HEK293 (cell line): ENCODE data around the gene ZNF467.

Source experiments
- CTCF ChIA-PET: fragments of 350-600 bp; formaldehyde crosslinking; extraction: SDS; loops from one replicate; lab custom pipeline; 2021; ENCODE audit warnings: antibody characterized with exemption; lab: Yijun Ruan, JAX
- POLR2A ChIA-PET: fragments of 300-600 bp; formaldehyde crosslinking; extraction: SDS; loops from one replicate; lab custom pipeline; 2020; ENCODE audit warnings: antibody characterized with exemption, inconsistent platforms; lab: Yijun Ruan, JAX
- H3K27ac ChIP-seq: fragments of 200-500 bp; sonication (Bioruptor generic); 2 replicates; pipeline ENCODE4 v1.5.1; 2014; ENCODE audit warnings: low read depth, low read length, control low read depth, inconsistent platforms; ENCODE audit errors: extremely low read depth
- H3K36me3 ChIP-seq, 2 experiments: fragments of 200-500 bp in 1 of 2; sonication (Bioruptor generic) in 1 of 2; 1 replicate in 1 of 2; 2 replicates in 1 of 2; pipeline ENCODE4 v1.5.1; 2014 to 2017; ENCODE audit warnings: inconsistent platforms in 2 of 2, low read length in 2 of 2; ENCODE audit not compliant: control insufficient read depth in 2 of 2, insufficient read depth in 1 of 2
- H3K4me1 ChIP-seq: fragments of 200-500 bp; sonication (Bioruptor generic); 2 replicates; pipeline ENCODE4 v1.5.1; 2014; ENCODE audit warnings: mild to moderate bottlenecking, low read length, inconsistent platforms; ENCODE audit not compliant: control insufficient read depth, insufficient read depth
- H3K4me3 ChIP-seq: 2 replicates; pipeline ENCODE4 v1.5.1; 2011; ENCODE audit warnings: low read depth, mild to moderate bottlenecking, control low read depth, low read length, moderate library complexity
- H3K9me3 ChIP-seq: fragments of 200-500 bp; sonication (Bioruptor generic); 2 replicates; pipeline ENCODE4 v1.5.1; 2014; ENCODE audit warnings: low read depth, low read length, inconsistent platforms; ENCODE audit not compliant: control insufficient read depth, insufficient read depth
- ELK4 ChIP-seq: IDR thresholded peaks from 2 replicates; pipeline ENCODE4 v1.6.1; 2011; ENCODE audit warnings: mild to moderate bottlenecking, low read depth, low read length, borderline replicate concordance
- GLIS2 ChIP-seq: fragments of 450-650 bp; formaldehyde crosslinking; IDR thresholded peaks from 2 replicates; pipeline ENCODE4 v1.5.1; 2016; ENCODE audit warnings: missing biosample characterization, missing genetic modification characterization
- HOXC10 ChIP-seq: sonication (generic); formaldehyde crosslinking; IDR thresholded peaks from 2 replicates; pipeline ENCODE4 v1.8.1; 2023; ENCODE audit warnings: mild to moderate bottlenecking, missing genetic modification reagents
- TCF7L2 ChIP-seq: IDR thresholded peaks from 2 replicates; pipeline ENCODE4 v1.6.1; 2011; ENCODE audit warnings: low read depth, mild to moderate bottlenecking, inconsistent platforms, low read length, moderate library complexity, borderline replicate concordance
- ZBTB17 ChIP-seq: fragments of 450-650 bp; formaldehyde crosslinking; IDR thresholded peaks from 2 replicates; pipeline ENCODE4 v1.5.1; 2016; ENCODE audit warnings: missing biosample characterization, missing genetic modification characterization
- ZNF184 ChIP-seq: fragments of 450-650 bp; IDR thresholded peaks from 2 replicates; pipeline ENCODE4 v1.5.1; 2018; ENCODE audit warnings: missing biosample characterization, mild to moderate bottlenecking, missing genetic modification characterization
- ZNF214 ChIP-seq: fragments of 450-650 bp; formaldehyde crosslinking; IDR thresholded peaks from 2 replicates; pipeline ENCODE4 v1.5.1; 2017; ENCODE audit warnings: missing biosample characterization, mild to moderate bottlenecking, missing genetic modification characterization, borderline replicate concordance
- ZNF311 ChIP-seq: fragments of 450-650 bp; formaldehyde crosslinking; IDR thresholded peaks from 2 replicates; pipeline ENCODE4 v1.5.1; 2017; ENCODE audit warnings: missing biosample characterization, missing genetic modification characterization, borderline replicate concordance
- ZNF362 ChIP-seq: fragments of 450-650 bp; formaldehyde crosslinking; IDR thresholded peaks from 2 replicates; pipeline ENCODE4 v1.5.1; 2016; ENCODE audit warnings: missing biosample characterization, missing genetic modification characterization
- ZNF518A ChIP-seq: fragments of 450-650 bp; formaldehyde crosslinking; conservative IDR thresholded peaks from 2 replicates; pipeline ENCODE4 v1.5.1; 2016; ENCODE audit warnings: low read depth, missing biosample characterization, missing genetic modification characterization
- ZNF555 ChIP-seq: fragments of 450-650 bp; formaldehyde crosslinking; conservative IDR thresholded peaks from 2 replicates; pipeline ENCODE4 v1.5.1; 2017; ENCODE audit warnings: missing biosample characterization, mild to moderate bottlenecking, missing genetic modification characterization, inconsistent platforms
- ZNF658 ChIP-seq: fragments of 450-650 bp; formaldehyde crosslinking; IDR thresholded peaks from 2 replicates; pipeline ENCODE4; 2016; ENCODE audit warnings: missing biosample characterization, missing genetic modification characterization
- ZNF660 ChIP-seq: fragments of 450-650 bp; IDR thresholded peaks from 2 replicates; pipeline ENCODE4 v1.5.1; 2018; ENCODE audit warnings: missing biosample characterization, mild to moderate bottlenecking, missing genetic modification characterization
- ZNF785 ChIP-seq: fragments of 450-650 bp; formaldehyde crosslinking; IDR thresholded peaks from 2 replicates; pipeline ENCODE4 v1.5.1; 2016; ENCODE audit warnings: missing biosample characterization, missing genetic modification characterization
- ZNF792 ChIP-seq: fragments of 450-650 bp; formaldehyde crosslinking; IDR thresholded peaks from 2 replicates; pipeline ENCODE4 v1.5.1; 2016; ENCODE audit warnings: missing biosample characterization, missing genetic modification characterization
- TF ChIP-seq, protein P1 (sequence below): fragments of 450-650 bp; formaldehyde crosslinking; IDR thresholded peaks from 2 replicates; pipeline ENCODE4 v1.5.1; 2016; ENCODE audit warnings: missing biosample characterization, missing genetic modification characterization
- TF ChIP-seq, protein P2 (sequence below): fragments of 450-650 bp; IDR thresholded peaks from 2 replicates; pipeline ENCODE4 v1.5.1; 2018; ENCODE audit warnings: missing biosample characterization, missing genetic modification characterization
- TF ChIP-seq, protein P3 (sequence below): fragments of 450-650 bp; formaldehyde crosslinking; IDR thresholded peaks from 2 replicates; pipeline ENCODE4 v1.5.1; 2016; ENCODE audit warnings: missing biosample characterization, missing genetic modification characterization

Gene ZNF467

GRCh38 chr7:149803551-149804074 is 30.2 kb upstream of the ZNF467 start:
- no peaks in the 10 kb centered on the region for H3K36me3 ChIP-seq
- TF ChIP-seq ELK4 (no peak), ZNF785 (tag by site-specific recombination) (no peak), GLIS2 (tag by site-specific recombination) (peak; percentile 18; the same call in 1 of the 2 replicates), HOXC10 (no peak), ZNF555 (tag by site-specific recombination) (no peak)
- ChIA-PET POLR2A (no interaction called here), CTCF (interaction anchor here (0.8 kb wide), 1 partner anchor 94 kb away, joined by 3 read pairs; no protein-coding TSS in a partner anchor)
- no peak overlapping the region for H3K27ac ChIP-seq
- no peak overlapping the region for H3K4me3 ChIP-seq
- no peaks in the 10 kb centered on the region for H3K4me1 ChIP-seq
- no peaks in the 10 kb centered on the region for H3K9me3 ChIP-seq

DNA sequence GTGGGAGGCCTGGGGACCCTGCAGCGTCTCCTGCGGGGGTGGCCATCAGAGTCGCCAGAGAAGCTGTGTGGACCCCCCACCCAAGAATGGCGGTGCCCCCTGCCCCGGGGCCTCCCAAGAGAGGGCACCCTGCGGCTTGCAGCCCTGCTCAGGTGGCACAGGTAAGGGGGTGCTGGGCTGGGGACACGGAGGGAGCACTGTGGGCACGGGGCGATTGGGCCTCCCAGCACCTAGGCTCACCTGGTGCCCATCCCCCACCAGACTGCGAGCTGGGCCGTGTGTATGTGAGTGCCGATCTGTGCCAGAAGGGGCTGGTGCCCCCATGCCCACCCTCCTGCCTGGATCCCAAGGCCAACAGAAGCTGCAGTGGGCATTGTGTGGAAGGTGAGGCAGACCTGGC is 29.6 kb upstream of the ZNF467 start:
- H3K4me3 ChIP-seq, result no peak overlapping the region
- H3K27ac ChIP-seq, result no peak overlapping the region
- TF ChIP-seq ZNF658 (tag by site-specific recombination), result no peak
- TF ChIP-seq, protein P1, sequence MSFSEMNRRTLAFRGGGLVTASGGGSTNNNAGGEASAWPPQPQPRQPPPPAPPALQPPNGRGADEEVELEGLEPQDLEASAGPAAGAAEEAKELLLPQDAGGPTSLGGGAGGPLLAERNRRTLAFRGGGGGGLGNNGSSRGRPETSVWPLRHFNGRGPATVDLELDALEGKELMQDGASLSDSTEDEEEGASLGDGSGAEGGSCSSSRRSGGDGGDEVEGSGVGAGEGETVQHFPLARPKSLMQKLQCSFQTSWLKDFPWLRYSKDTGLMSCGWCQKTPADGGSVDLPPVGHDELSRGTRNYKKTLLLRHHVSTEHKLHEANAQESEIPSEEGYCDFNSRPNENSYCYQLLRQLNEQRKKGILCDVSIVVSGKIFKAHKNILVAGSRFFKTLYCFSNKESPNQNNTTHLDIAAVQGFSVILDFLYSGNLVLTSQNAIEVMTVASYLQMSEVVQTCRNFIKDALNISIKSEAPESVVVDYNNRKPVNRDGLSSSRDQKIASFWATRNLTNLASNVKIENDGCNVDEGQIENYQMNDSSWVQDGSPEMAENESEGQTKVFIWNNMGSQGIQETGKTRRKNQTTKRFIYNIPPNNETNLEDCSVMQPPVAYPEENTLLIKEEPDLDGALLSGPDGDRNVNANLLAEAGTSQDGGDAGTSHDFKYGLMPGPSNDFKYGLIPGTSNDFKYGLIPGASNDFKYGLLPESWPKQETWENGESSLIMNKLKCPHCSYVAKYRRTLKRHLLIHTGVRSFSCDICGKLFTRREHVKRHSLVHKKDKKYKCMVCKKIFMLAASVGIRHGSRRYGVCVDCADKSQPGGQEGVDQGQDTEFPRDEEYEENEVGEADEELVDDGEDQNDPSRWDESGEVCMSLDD (tag by site-specific recombination), result no peak
- no peak for TF ChIP-seq ZNF362 (tag by site-specific recombination)
- TF ChIP-seq ZBTB17 (tag by site-specific recombination), result no peak
- no peak for TF ChIP-seq ZNF184 (tag by site-specific recombination)
- TF ChIP-seq, protein P2, sequence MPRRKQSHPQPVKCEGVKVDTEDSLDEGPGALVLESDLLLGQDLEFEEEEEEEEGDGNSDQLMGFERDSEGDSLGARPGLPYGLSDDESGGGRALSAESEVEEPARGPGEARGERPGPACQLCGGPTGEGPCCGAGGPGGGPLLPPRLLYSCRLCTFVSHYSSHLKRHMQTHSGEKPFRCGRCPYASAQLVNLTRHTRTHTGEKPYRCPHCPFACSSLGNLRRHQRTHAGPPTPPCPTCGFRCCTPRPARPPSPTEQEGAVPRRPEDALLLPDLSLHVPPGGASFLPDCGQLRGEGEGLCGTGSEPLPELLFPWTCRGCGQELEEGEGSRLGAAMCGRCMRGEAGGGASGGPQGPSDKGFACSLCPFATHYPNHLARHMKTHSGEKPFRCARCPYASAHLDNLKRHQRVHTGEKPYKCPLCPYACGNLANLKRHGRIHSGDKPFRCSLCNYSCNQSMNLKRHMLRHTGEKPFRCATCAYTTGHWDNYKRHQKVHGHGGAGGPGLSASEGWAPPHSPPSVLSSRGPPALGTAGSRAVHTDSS (tag by site-specific recombination), result no peak
- TF ChIP-seq TCF7L2, result no peak
- no peak for TF ChIP-seq ZNF660 (tag by site-specific recombination)
- no peak for TF ChIP-seq ZNF214 (tag by site-specific recombination)
- no peak for TF ChIP-seq ZNF518A (tag by site-specific recombination)
- no peak for TF ChIP-seq ZNF311 (tag by site-specific recombination)
- TF ChIP-seq ZNF792 (tag by site-specific recombination), result no peak
- TF ChIP-seq, protein P3, sequence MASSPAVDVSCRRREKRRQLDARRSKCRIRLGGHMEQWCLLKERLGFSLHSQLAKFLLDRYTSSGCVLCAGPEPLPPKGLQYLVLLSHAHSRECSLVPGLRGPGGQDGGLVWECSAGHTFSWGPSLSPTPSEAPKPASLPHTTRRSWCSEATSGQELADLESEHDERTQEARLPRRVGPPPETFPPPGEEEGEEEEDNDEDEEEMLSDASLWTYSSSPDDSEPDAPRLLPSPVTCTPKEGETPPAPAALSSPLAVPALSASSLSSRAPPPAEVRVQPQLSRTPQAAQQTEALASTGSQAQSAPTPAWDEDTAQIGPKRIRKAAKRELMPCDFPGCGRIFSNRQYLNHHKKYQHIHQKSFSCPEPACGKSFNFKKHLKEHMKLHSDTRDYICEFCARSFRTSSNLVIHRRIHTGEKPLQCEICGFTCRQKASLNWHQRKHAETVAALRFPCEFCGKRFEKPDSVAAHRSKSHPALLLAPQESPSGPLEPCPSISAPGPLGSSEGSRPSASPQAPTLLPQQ (tag by site-specific recombination), result no peak
- no peaks in the 10 kb centered on the region for H3K36me3 ChIP-seq
- ChIA-PET POLR2A (no interaction called here), CTCF (interaction anchor here (0.8 kb wide), 1 partner anchor 93 kb away, joined by 3 read pairs; no protein-coding TSS in a partner anchor)
- H3K4me1 ChIP-seq, result no peaks in the 10 kb centered on the region
- no peaks in the 10 kb centered on the region for H3K9me3 ChIP-seq
